SKM-1 (cell line): ENCODE data around the gene AKR1C2.
"Not testable (repeated sequence)": the region's sequence is repeated elsewhere in the genome, so short reads cannot be mapped to it uniquely, and the experiment has no call there.

Source experiments
- DNase-seq: peaks from one replicate; lab custom pipeline; 2025; ENCODE audit not compliant: unreplicated experiment; lab: John Stamatoyannopoulos, UW

The AKR1C2 gene

GRCh38 chr10:5025461-5025881 lies 21.8 kb upstream of the AKR1C2 start:
- DNase-seq: not testable (repeated sequence)

- no peak for DNase-seq
These were observed 19.6 kb upstream of the AKR1C2 start for GRCh38 chr10:5023177-5023805.

- not testable (repeated sequence) for DNase-seq
These were observed 18.1 kb upstream of the AKR1C2 start for GRCh38 chr10:5021624-5022290.

GRCh38 chr10:5019770-5020612 lies 16.3 kb upstream of the AKR1C2 start:
- not testable (repeated sequence) for DNase-seq

GRCh38 chr10:5018671-5019277 lies 15.1 kb upstream of the AKR1C2 start:
- DNase-seq: not testable (repeated sequence)

- no peak for DNase-seq
These were observed 14.5 kb upstream of the AKR1C2 start for GRCh38 chr10:5018134-5018533.

- no peak for DNase-seq
These were observed 11.3 kb upstream of the AKR1C2 start for GRCh38 chr10:5014936-5015335.

GRCh38 chr10:5014200-5014910 lies 10.7 kb upstream of the AKR1C2 start:
- DNase-seq: not testable (repeated sequence)

GRCh38 chr10:5013385-5013784 lies 9.7 kb upstream of the AKR1C2 start:
- no peak for DNase-seq

GRCh38 chr10:5012595-5012994 lies 8.9 kb upstream of the AKR1C2 start:
- DNase-seq: no peak

GRCh38 chr10:5011392-5011791 lies 7.7 kb upstream of the AKR1C2 start:
- DNase-seq: not testable (repeated sequence)

- DNase-seq: not testable (repeated sequence)
These were observed 6.4 kb upstream of the AKR1C2 start for GRCh38 chr10:5010043-5010442.

GRCh38 chr10:5008857-5009548 lies 5.3 kb upstream of the AKR1C2 start:
- DNase-seq: not testable (repeated sequence)

GRCh38 chr10:5004501-5004900 lies 844 bp upstream of the AKR1C2 start:
- not testable (repeated sequence) for DNase-seq

GRCh38 chr10:5004030-5004385 lies 351 bp upstream of the AKR1C2 start:
- DNase-seq: not testable (repeated sequence)

GRCh38 chr10:5002013-5002727 lies 1.5 kb downstream of the AKR1C2 start:
- no peak for DNase-seq

GRCh38 chr10:4998671-4999070 lies 5.0 kb downstream of the AKR1C2 start:
- DNase-seq: no peak

- not testable (repeated sequence) for DNase-seq
These were observed 9.4 kb downstream of the AKR1C2 start for GRCh38 chr10:4994260-4994659.

GRCh38 chr10:4992564-4992963 lies 11.1 kb downstream of the AKR1C2 start:
- not testable (repeated sequence) for DNase-seq
